GM19043 (cell line): ENCODE results near the gene NFAT5.
"Not testable (repeated sequence)": the region's sequence is repeated elsewhere in the genome, so short reads cannot be mapped to it uniquely, and the experiment has no call there.

ENCODE experiments used
- ATAC-seq: cut with Tn5 transposase; IDR thresholded peaks from one replicate; pipeline ENCODE4 v1.9.1; 2021; ENCODE audit warnings: low read depth; ENCODE audit not compliant: unreplicated experiment

Gene NFAT5

GRCh38 chr16:69727916-69728270 is 162.1 kb downstream of the NFAT5 start:
- no peak for ATAC-seq

- ATAC-seq: not testable (repeated sequence)
Measured at GRCh38 chr16:69729030-69729429, 163.3 kb downstream of the NFAT5 start.

GRCh38 chr16:69731280-69731679 is 165.5 kb downstream of the NFAT5 start:
- not testable (repeated sequence) for ATAC-seq

- no peak for ATAC-seq
Measured at GRCh38 chr16:69732101-69732500, 166.3 kb downstream of the NFAT5 start.

GRCh38 chr16:69741519-69741918 is 175.8 kb downstream of the NFAT5 start:
- no peak for ATAC-seq

GRCh38 chr16:69741951-69742904 is 176.5 kb downstream of the NFAT5 start:
- no peak for ATAC-seq

GRCh38 chr16:69744363-69745231 is 178.8 kb downstream of the NFAT5 start:
- no peak for ATAC-seq

GRCh38 chr16:69745232-69745612 is 179.5 kb downstream of the NFAT5 start:
- ATAC-seq: no peak

- no peak for ATAC-seq
Measured at GRCh38 chr16:69745959-69746358, 180.2 kb downstream of the NFAT5 start.

GRCh38 chr16:69747115-69747514 is 181.3 kb downstream of the NFAT5 start:
- ATAC-seq: no peak

GRCh38 chr16:69748694-69749345 is 183.1 kb downstream of the NFAT5 start:
- no peak for ATAC-seq

- ATAC-seq: no peak
Measured at GRCh38 chr16:69754143-69754468, 188.3 kb downstream of the NFAT5 start.
